ENCODE results near the gene SLC12A6.

- TF ChIP-seq CTCF (conservative IDR thresholded peaks at IDR 0.05; ENCODE audit: low read length) (no peak), EZH2phosphoT487 (IDR thresholded peaks at IDR 0.05; ENCODE audit: borderline replicate concordance, low read depth, low read length) (no peak)
These were observed 23.7 kb upstream of the SLC12A6 start for GRCh38 chr15:34361278-34361677.
